ENCODE measurements around the gene CLEC2A. TPM values are rescaled to one million over a fixed set of nuclear protein-coding genes. Genes with fewer than 3 reads are reported as not detected.

Gene CLEC2A
- total RNA-seq, 6 experiments from 2014 or later: not detected

- DNase-seq: no peak
- H3K9me3 ChIP-seq: peaks cover 0 to 5% (median 0%) of the 10 kb centered on the region in 4 donors
- WGBS (ENCODE audit: insufficient coverage, low coverage, low lambda C conversion rate, missing lambda C conversion rate): 88% methylated on average over 4 of the region's 4 CpGs
- intact Hi-C loops (cut with DNase I): no loop called here
- H3K27me3 ChIP-seq: no peaks in the 10 kb centered on the region
- H3K4me3 ChIP-seq: no peak overlapping the region
- H3K27ac ChIP-seq: no peak overlapping the region
- no peak for ATAC-seq
- no peak for TF ChIP-seq CTCF (IDR thresholded peaks at IDR 0.05)
- no peak for TF ChIP-seq POLR2A (IDR thresholded peaks at IDR 0.05)
- H3K36me3 ChIP-seq: no peaks in the 10 kb centered on the region
- no peaks in the 10 kb centered on the region for H3K4me1 ChIP-seq
Observed at GRCh38 chr12:9908350-9908749, 23.8 kb downstream of the CLEC2A start.

- ATAC-seq (no peak), DNase-seq (no peak)
- Histone ChIP-seq H3K27me3 (no peaks in the 10 kb centered on the region), H3K9me3 (peaks cover 0 to 5% (median 0%) of the 10 kb centered on the region in 4 donors), H3K36me3 (no peaks in the 10 kb centered on the region), H3K27ac (no peak overlapping the region), H3K4me1 (no peaks in the 10 kb centered on the region), H3K4me3 (no peak overlapping the region)
- TF ChIP-seq POLR2A (IDR thresholded peaks at IDR 0.05): no peak
- no peak for TF ChIP-seq CTCF (IDR thresholded peaks at IDR 0.05)
- 75% methylated on average over 6 of the region's 7 CpGs for WGBS (ENCODE audit: insufficient coverage, low coverage, low lambda C conversion rate, missing lambda C conversion rate)
- intact Hi-C loops (cut with DNase I): no loop called here
Observed at GRCh38 chr12:9907769-9908168, 24.4 kb downstream of the CLEC2A start.

GRCh38 chr12:9906873-9907272 is 25.3 kb downstream of the CLEC2A start:
- 75% methylated on average over 2 of the region's 2 CpGs for WGBS (ENCODE audit: insufficient coverage, low coverage, low lambda C conversion rate, missing lambda C conversion rate)
- no peak for DNase-seq
- intact Hi-C loops (cut with DNase I): no loop called here
- H3K27ac ChIP-seq: no peak overlapping the region
- peaks cover 0 to 12% (median 0%) of the 10 kb centered on the region in 4 donors for H3K9me3 ChIP-seq
- no peaks in the 10 kb centered on the region for H3K36me3 ChIP-seq
- TF ChIP-seq POLR2A (IDR thresholded peaks at IDR 0.05) (no peak), CTCF (IDR thresholded peaks at IDR 0.05) (no peak)
- H3K27me3 ChIP-seq: no peaks in the 10 kb centered on the region
- H3K4me1 ChIP-seq: no peaks in the 10 kb centered on the region
- ATAC-seq: peak in 3 of 4 donors; percentile 16 to 22 (median 19)
- H3K4me3 ChIP-seq: no peak overlapping the region

- ATAC-seq (no peak), DNase-seq (no peak)
- intact Hi-C loops (cut with DNase I): no loop called here
- no peaks in the 10 kb centered on the region for H3K36me3 ChIP-seq
- peaks cover 0 to 19% (median 7%) of the 10 kb centered on the region in 4 donors for H3K4me1 ChIP-seq
- TF ChIP-seq POLR2A (IDR thresholded peaks at IDR 0.05): no peak
- no peak for TF ChIP-seq CTCF (IDR thresholded peaks at IDR 0.05)
- H3K27ac ChIP-seq: no peak overlapping the region
- WGBS (ENCODE audit: insufficient coverage, low coverage, low lambda C conversion rate, missing lambda C conversion rate): 93% methylated on average over 6 of the region's 7 CpGs
- H3K4me3 ChIP-seq: no peak overlapping the region
- no peaks in the 10 kb centered on the region for H3K27me3 ChIP-seq
- peaks cover 0 to 7% (median 0%) of the 10 kb centered on the region in 4 donors for H3K9me3 ChIP-seq
Observed at GRCh38 chr12:9902539-9903228, 29.5 kb downstream of the CLEC2A start.
